IMR-90 (cell line): ENCODE data around the gene SERPINB10. TPM values are rescaled to one million over a fixed set of nuclear protein-coding genes. Genes with fewer than 3 reads are reported as not detected.

ENCODE experiments used
- ATAC-seq: fragments of 200-7000 bp; cut with Tn5 transposase; 2 replicates; pipeline ENCODE4 v1.9.1; 2020; ENCODE audit warnings: low read depth, mild to moderate bottlenecking, moderate library complexity
- BruUV-seq: library from RNA; stranded (reverse); fragments of 400-500 nt; replicated peaks from 2 replicates; lab custom pipeline; 2021; lab: Mats Ljungman, UMichigan
- CTCF ChIA-PET: fragments of 300-600 bp; formaldehyde crosslinking; extraction: SDS; loops from one replicate; lab custom pipeline; 2021; ENCODE audit warnings: antibody characterized with exemption; lab: Yijun Ruan, JAX
- POLR2A ChIA-PET: fragments of 300-600 bp; sonication (Branson Sonifier 250); formaldehyde crosslinking; loops from one replicate; lab custom pipeline; 2022; ENCODE audit warnings: antibody characterized with exemption; ENCODE audit not compliant: unreplicated experiment; lab: Charles Lee
- DNase-seq: peaks from one replicate; pipeline ENCODE4 v3.0.0; 2013
- H2AFZ ChIP-seq: replicated peaks from 2 replicates; pipeline ENCODE3; 2013; ENCODE audit warnings: low read length, mild to moderate bottlenecking; ENCODE audit not compliant: poor library complexity
- H2AK5ac ChIP-seq: 2 replicates; pipeline ENCODE4 v1.6.1; 2013; ENCODE audit warnings: low read depth, low read length, inconsistent platforms
- H2AK9ac ChIP-seq: replicated peaks from 2 replicates; pipeline ENCODE3; 2013; ENCODE audit warnings: mild to moderate bottlenecking, low read depth, low read length, moderate library complexity; ENCODE audit not compliant: poor library complexity
- H2BK120ac ChIP-seq: 2 replicates; pipeline ENCODE4 v1.6.1; 2013; ENCODE audit warnings: low read depth, low read length, inconsistent platforms
- H2BK15ac ChIP-seq: 3 replicates; pipeline ENCODE4 v1.6.1; 2013; ENCODE audit warnings: low read depth, low read length, inconsistent platforms
- H2BK20ac ChIP-seq: 2 replicates; pipeline ENCODE4 v1.6.1; 2013; ENCODE audit warnings: low read depth, mild to moderate bottlenecking, inconsistent platforms, low read length, moderate library complexity
- H2BK5ac ChIP-seq: 2 replicates; pipeline ENCODE4 v1.6.1; 2013; ENCODE audit warnings: mild to moderate bottlenecking, low read depth, low read length, inconsistent platforms; ENCODE audit not compliant: poor library complexity, severe bottlenecking
- H3K14ac ChIP-seq: replicated peaks from 2 replicates; pipeline ENCODE4 v1.6.1; 2013; ENCODE audit warnings: low read depth, low read length, inconsistent platforms
- H3K18ac ChIP-seq: 2 replicates; pipeline ENCODE4 v1.6.1; 2013; ENCODE audit warnings: low read depth, low read length, control low read depth
- H3K23ac ChIP-seq: 2 replicates; pipeline ENCODE4 v1.6.1; 2013; ENCODE audit warnings: low read depth, low read length, inconsistent platforms
- H3K27ac ChIP-seq: 2 replicates; pipeline ENCODE4 v1.5.1; 2013; ENCODE audit warnings: mild to moderate bottlenecking, control low read depth, low read length; ENCODE audit not compliant: insufficient read depth
- H3K27me3 ChIP-seq: 2 replicates; pipeline ENCODE4 v1.6.1; 2013; ENCODE audit warnings: low read length; ENCODE audit not compliant: control insufficient read depth, insufficient read depth
- H3K36me3 ChIP-seq: 2 replicates; pipeline ENCODE4 v1.6.1; 2013; ENCODE audit warnings: low read length, mixed read lengths; ENCODE audit not compliant: control insufficient read depth, insufficient read depth
- H3K4ac ChIP-seq: 2 replicates; pipeline ENCODE4 v1.6.1; 2013; ENCODE audit warnings: low read depth, low read length, inconsistent platforms
- H3K4me1 ChIP-seq: 2 replicates; pipeline ENCODE4 v1.6.1; 2013; ENCODE audit warnings: low read length, mixed read lengths; ENCODE audit not compliant: control insufficient read depth, insufficient read depth
- H3K4me2 ChIP-seq: 2 replicates; pipeline ENCODE4 v1.6.1; 2013; ENCODE audit warnings: low read depth, mild to moderate bottlenecking, control low read depth, low read length, moderate library complexity
- H3K4me3 ChIP-seq: 2 replicates; pipeline ENCODE4 v1.5.1; 2013; ENCODE audit warnings: low read depth, mild to moderate bottlenecking, control low read depth, low read length, moderate library complexity; ENCODE audit not compliant: insufficient read depth
- H3K56ac ChIP-seq: 2 replicates; pipeline ENCODE4 v1.6.1; 2013; ENCODE audit warnings: low read length, inconsistent platforms; ENCODE audit not compliant: insufficient read depth; ENCODE audit errors: extremely low read depth
- H3K79me1 ChIP-seq, 2 experiments: 2 replicates each; pipeline ENCODE4 v1.6.1; 2013; ENCODE audit warnings: low read length in 2 of 2, inconsistent platforms in 1 of 2, low read depth in 1 of 2
- H3K9ac ChIP-seq: 2 replicates; pipeline ENCODE4 v1.6.1; 2013; ENCODE audit warnings: low read depth, low read length, control low read depth
- H3K9me1 ChIP-seq: 2 replicates; pipeline ENCODE4 v1.6.1; 2013; ENCODE audit warnings: low read length, inconsistent platforms; ENCODE audit not compliant: insufficient read depth
- H3K9me3 ChIP-seq: 2 replicates; pipeline ENCODE4 v1.6.1; 2013; ENCODE audit warnings: low read length; ENCODE audit not compliant: control insufficient read depth, insufficient read depth
- H4K20me1 ChIP-seq: 2 replicates; pipeline ENCODE4 v1.6.1; 2013; ENCODE audit warnings: low read length, inconsistent platforms; ENCODE audit not compliant: insufficient read depth
- H4K5ac ChIP-seq: 2 replicates; pipeline ENCODE4 v1.6.1; 2013; ENCODE audit warnings: mild to moderate bottlenecking, low read depth, low read length, control low read depth
- H4K8ac ChIP-seq, 2 experiments: 2 replicates each; pipeline ENCODE4 v1.6.1; 2013; ENCODE audit warnings: low read depth in 2 of 2, low read length in 2 of 2, control low read depth in 1 of 2, inconsistent platforms in 1 of 2
- H4K91ac ChIP-seq: 2 replicates; pipeline ENCODE4 v1.6.1; 2013; ENCODE audit warnings: low read depth, low read length, inconsistent platforms; ENCODE audit not compliant: insufficient read depth
- BHLHE40 ChIP-seq: fragments of 150-350 bp; IDR thresholded peaks from 2 replicates; pipeline ENCODE4 v1.6.1; 2016; ENCODE audit warnings: mild to moderate bottlenecking, low read depth, low read length
- CEBPB ChIP-seq: IDR thresholded peaks from 2 replicates; pipeline ENCODE4 v1.6.1; 2012; ENCODE audit warnings: low read depth, low read length, improper control_type of control experiment
- CHD1 ChIP-seq: IDR thresholded peaks from 2 replicates; pipeline ENCODE4 v1.6.1; 2012; ENCODE audit warnings: low read depth, low read length, improper control_type of control experiment
- ELK1 ChIP-seq: fragments of 150-350 bp; IDR thresholded peaks from 2 replicates; pipeline ENCODE4 v1.6.1; 2016; ENCODE audit warnings: low read depth, mild to moderate bottlenecking, low read length, moderate library complexity, borderline replicate concordance
- MAFK ChIP-seq: IDR thresholded peaks from 2 replicates; pipeline ENCODE4 v1.6.1; 2012; ENCODE audit warnings: low read depth, low read length, improper control_type of control experiment
- MAZ ChIP-seq: IDR thresholded peaks from 2 replicates; pipeline ENCODE4 v1.6.1; 2012; ENCODE audit warnings: low read depth, mild to moderate bottlenecking, low read length, improper control_type of control experiment, moderate library complexity, borderline replicate concordance
- MXI1 ChIP-seq: IDR thresholded peaks from 2 replicates; pipeline ENCODE4 v1.6.1; 2012; ENCODE audit warnings: low read depth, mild to moderate bottlenecking, low read length, moderate library complexity, borderline replicate concordance
- NFE2L2 ChIP-seq: fragments of 150-350 bp; IDR thresholded peaks from 2 replicates; pipeline ENCODE4 v1.6.1; 2016; ENCODE audit warnings: low read depth, mild to moderate bottlenecking, low read length
- POLR2A ChIP-seq: IDR thresholded peaks from 2 replicates; pipeline ENCODE4 v1.6.1; 2012; ENCODE audit warnings: mild to moderate bottlenecking, low read depth, low read length
- RAD21 ChIP-seq: IDR thresholded peaks from 2 replicates; pipeline ENCODE4 v1.6.1; 2012; ENCODE audit warnings: low read length, improper control_type of control experiment
- SMC3 ChIP-seq: fragments of 150-350 bp; IDR thresholded peaks from 2 replicates; pipeline ENCODE4 v1.6.1; 2016; ENCODE audit warnings: low read depth, mild to moderate bottlenecking, antibody characterized with exemption, low read length, moderate library complexity
- WGBS, 2 experiments: methylation state at CpG; one replicate each; pipeline versions ENCODE4 v1.1.5 to v1.1.7; 2013; ENCODE audit warnings: missing lambda C conversion rate in 2 of 2; ENCODE audit not compliant: insufficient read length in 1 of 2; ENCODE audit errors: extremely low coverage in 2 of 2; 5-methylcytosine and 5-hydroxymethylcytosine counted together
- dilution Hi-C: fragments of 300-500 bp; cut with HindIII; formaldehyde crosslinking; loops from one replicate; pipeline ENCODE4 v1.14.3; 2018; ENCODE audit warnings: low sequenced_read_pairs; ENCODE audit not compliant: unreplicated experiment
- in situ Hi-C: fragments of 300-500 bp; cut with MboI; formaldehyde crosslinking; loops from 3 replicates; pipeline ENCODE4 v1.14.3; 2019; ENCODE audit warnings: low sequenced_read_pairs, inconsistent platforms, mixed read lengths
- intact Hi-C: fragments of 100-400 bp; cut with micrococcal nuclease; formaldehyde crosslinking; loops from 2 replicates; pipeline ENCODE4 v1.10.0; 2022
- polyA plus RNA-seq, 3 experiments: library from polyadenylated mRNA; depleted of rRNA; stranded (reverse); fragments of >200 nt; gene quantifications; 2 replicates each; pipeline ENCODE4 v1.2.3, GENCODE V29; 2012; ENCODE audit warnings: low replicate concordance in 1 of 3
- total RNA-seq: library from RNA; depleted of rRNA; stranded (reverse); fragments of >200 nt; gene quantifications from 2 replicates; pipeline ENCODE4 v1.2.3, GENCODE V29; 2012
- TF ChIP-seq, protein P1 (sequence below): conservative IDR thresholded peaks from 2 replicates; pipeline ENCODE4 v1.5.1; 2012; ENCODE audit warnings: mild to moderate bottlenecking, low read depth, low read length, improper control_type of control experiment
- TF ChIP-seq, protein P2 (sequence below): fragments of 150-350 bp; IDR thresholded peaks from 2 replicates; pipeline ENCODE4 v1.6.1; 2017; ENCODE audit warnings: mild to moderate bottlenecking, antibody characterized with exemption, low read length, low read depth

Gene SERPINB10
- total and polyA plus RNA-seq, 2 of the 4 experiments (the other 2 are of a cell fraction): not detected

DNA sequence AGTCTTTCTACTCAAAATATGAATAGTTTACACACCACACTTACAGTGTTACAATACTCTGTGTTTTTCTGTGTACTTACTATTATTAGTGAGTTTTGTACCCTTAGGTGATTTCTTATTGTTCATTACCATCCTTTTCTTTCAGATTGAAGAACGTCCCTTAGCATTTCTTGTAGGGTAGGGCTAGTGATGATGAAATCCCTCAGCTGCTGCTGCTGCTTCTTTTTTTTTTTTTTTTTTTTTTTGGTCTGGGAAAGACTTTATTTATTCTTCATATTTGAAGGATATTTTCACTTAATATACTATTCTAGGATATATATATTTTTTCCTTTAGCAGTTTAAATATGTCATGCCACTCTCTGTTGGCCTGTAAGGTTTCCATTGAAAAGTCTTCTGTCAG lies 49.3 kb upstream of the SERPINB10 start:
- Histone ChIP-seq H4K91ac (no peak overlapping the region), H3K4me2 (no peak overlapping the region), H2BK15ac (no peak overlapping the region), H3K9ac (no peak overlapping the region), H3K4me1 (no peaks in the 10 kb centered on the region), H3K36me3 (no peaks in the 10 kb centered on the region), H4K5ac (no peak overlapping the region), H2BK5ac (no peak overlapping the region), H3K9me3 (no peaks in the 10 kb centered on the region), H3K27ac (no peak overlapping the region), H2BK120ac (no peak overlapping the region), H3K4me3 (no peak overlapping the region), H2AK9ac (no peak overlapping the region), H2AK5ac (no peak overlapping the region), H3K9me1 (0 out of 2 replicates have a peak, but pooled peaks cover 2% of the 10 kb centered on the region), H3K14ac (no peak overlapping the region), H4K8ac (no peak overlapping the region), H3K56ac (no peak overlapping the region), H2AFZ (no peak overlapping the region), H3K27me3 (no peaks in the 10 kb centered on the region), H3K23ac (no peak overlapping the region), H2BK20ac (no peak overlapping the region), H3K4ac (no peak overlapping the region), H4K20me1 (no peaks in the 10 kb centered on the region), H3K18ac (no peak overlapping the region), H3K79me1 (no peaks in the 10 kb centered on the region)
- BruUV-seq: no TSS peak
- ATAC-seq (no peak), DNase-seq (no peak)
- in situ Hi-C loops (no loop called here), dilution Hi-C loops (no loop called here), intact Hi-C loops (no loop called here)
- WGBS, 2 experiments: no CpG with 5 or more reads among the region's 1 CpG
- ChIA-PET POLR2A (no interaction called here), CTCF (no interaction called here)
- TF ChIP-seq SMC3 (no peak), RAD21 (no peak), CEBPB (no peak), MXI1 (no peak), NFE2L2 (no peak), BHLHE40 (no peak), MAZ (no peak), MAFK (no peak), POLR2A (no peak), CHD1 (no peak), ELK1 (no peak)
- TF ChIP-seq, protein P1, sequence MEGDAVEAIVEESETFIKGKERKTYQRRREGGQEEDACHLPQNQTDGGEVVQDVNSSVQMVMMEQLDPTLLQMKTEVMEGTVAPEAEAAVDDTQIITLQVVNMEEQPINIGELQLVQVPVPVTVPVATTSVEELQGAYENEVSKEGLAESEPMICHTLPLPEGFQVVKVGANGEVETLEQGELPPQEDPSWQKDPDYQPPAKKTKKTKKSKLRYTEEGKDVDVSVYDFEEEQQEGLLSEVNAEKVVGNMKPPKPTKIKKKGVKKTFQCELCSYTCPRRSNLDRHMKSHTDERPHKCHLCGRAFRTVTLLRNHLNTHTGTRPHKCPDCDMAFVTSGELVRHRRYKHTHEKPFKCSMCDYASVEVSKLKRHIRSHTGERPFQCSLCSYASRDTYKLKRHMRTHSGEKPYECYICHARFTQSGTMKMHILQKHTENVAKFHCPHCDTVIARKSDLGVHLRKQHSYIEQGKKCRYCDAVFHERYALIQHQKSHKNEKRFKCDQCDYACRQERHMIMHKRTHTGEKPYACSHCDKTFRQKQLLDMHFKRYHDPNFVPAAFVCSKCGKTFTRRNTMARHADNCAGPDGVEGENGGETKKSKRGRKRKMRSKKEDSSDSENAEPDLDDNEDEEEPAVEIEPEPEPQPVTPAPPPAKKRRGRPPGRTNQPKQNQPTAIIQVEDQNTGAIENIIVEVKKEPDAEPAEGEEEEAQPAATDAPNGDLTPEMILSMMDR: no peak
- TF ChIP-seq, protein P2, sequence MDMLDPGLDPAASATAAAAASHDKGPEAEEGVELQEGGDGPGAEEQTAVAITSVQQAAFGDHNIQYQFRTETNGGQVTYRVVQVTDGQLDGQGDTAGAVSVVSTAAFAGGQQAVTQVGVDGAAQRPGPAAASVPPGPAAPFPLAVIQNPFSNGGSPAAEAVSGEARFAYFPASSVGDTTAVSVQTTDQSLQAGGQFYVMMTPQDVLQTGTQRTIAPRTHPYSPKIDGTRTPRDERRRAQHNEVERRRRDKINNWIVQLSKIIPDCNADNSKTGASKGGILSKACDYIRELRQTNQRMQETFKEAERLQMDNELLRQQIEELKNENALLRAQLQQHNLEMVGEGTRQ: no peak
